ENCODE results near the gene COX4I1.

Gene COX4I1

DNA sequence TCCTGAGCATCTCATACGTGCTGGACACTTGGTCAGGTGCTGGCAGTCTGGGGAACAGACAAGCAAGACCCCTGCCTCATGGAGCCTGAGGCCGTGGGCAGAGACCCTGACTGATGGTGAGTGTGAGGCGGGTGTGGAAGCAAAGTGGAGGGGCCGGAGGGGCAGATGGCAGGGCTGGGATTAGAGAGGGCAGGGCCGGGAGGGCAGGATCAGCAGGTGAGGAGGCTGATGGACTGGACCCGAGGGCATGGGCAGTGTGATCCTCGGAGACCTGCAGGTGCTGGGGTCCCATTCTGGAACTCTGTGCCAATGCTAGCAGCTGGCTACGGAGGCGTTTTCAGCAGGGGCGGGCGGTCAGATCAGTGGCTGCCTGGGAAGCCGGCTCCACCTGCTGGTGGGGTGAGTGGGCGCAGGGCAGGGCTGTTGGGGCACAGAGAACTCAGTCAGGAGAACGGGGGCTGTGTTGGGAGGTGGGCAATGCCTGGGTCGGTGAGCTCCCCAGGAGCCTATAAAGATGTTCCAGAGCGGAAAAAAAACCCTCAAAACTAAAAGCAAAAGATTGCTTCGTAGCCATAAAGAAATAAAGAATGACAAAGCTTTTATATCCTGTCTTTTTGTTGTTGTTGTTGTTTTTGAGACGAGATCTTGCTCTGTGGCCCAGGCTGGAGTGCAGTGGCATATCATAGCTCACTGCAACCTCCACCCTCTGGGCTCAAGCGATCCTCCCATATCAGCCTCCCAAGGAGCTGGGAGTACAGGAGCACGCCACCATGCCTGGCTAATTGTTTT is 39.7 kb upstream of the COX4I1 start:
- Mint-ChIP-seq H3K27ac (no peak overlapping the region), H3K4me1 (ENCODE audit: low read depth) (peaks cover 11% of the 10 kb centered on the region), H3K27me3 (peaks cover 5% of the 10 kb centered on the region), H3K4me3 (no peak overlapping the region), H3K9me3 (ENCODE audit: low read depth) (no peaks in the 10 kb centered on the region), H3K36me3 (no peaks in the 10 kb centered on the region)

- Mint-ChIP-seq H3K36me3 (no peaks in the 10 kb centered on the region), H3K27me3 (peaks cover 5% of the 10 kb centered on the region), H3K27ac (no peak overlapping the region), H3K9me3 (ENCODE audit: low read depth) (no peaks in the 10 kb centered on the region), H3K4me3 (no peak overlapping the region), H3K4me1 (ENCODE audit: low read depth) (peaks cover 11% of the 10 kb centered on the region)
Observed at GRCh38 chr16:85761861-85762260, 37.6 kb upstream of the COX4I1 start.

DNA sequence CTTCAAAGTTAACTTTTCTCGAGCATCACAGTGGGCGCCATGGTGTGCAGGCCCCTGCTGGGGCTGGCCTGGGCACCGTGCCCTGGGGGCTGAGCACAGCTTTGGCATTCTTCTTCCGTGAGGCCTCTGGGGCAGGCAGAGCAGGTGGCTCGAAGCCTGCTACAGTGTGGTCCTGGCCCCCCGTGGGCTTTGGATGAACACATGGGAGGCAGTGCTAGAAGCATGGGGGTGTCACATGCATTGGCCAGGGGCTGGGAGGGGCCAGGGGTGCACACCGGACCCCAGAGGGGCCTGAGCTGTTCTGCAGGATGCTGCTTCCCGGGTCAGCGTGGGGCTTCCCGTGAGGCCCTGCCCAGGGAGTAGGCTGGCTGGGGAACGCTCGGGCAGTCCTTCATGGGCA is 36.5 kb upstream of the COX4I1 start:
- Mint-ChIP-seq H3K4me3 (no peak overlapping the region), H3K27me3 (peaks cover 5% of the 10 kb centered on the region), H3K4me1 (ENCODE audit: low read depth) (peaks cover 11% of the 10 kb centered on the region), H3K27ac (no peak overlapping the region), H3K9me3 (ENCODE audit: low read depth) (no peaks in the 10 kb centered on the region), H3K36me3 (no peaks in the 10 kb centered on the region)

DNA sequence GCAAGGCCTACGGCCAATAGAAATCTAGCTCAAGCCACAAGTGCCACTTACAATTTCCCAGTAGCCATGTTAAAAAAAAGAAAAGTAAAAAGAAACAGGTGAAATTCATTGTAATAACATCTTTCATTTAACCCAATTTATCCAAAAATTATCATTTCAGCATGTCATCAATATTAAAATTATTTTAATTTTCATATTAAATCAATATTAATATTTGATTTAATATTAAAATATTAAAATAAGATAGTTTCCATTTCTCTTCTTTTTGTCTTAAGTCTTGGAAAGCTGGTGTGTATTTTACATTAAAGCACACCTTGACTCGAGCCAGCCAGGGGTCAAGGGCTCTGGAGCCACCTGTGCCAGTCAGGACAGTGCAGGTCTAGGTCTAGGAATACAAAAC is 35.9 kb upstream of the COX4I1 start:
- H3K27me3 Mint-ChIP-seq, result peaks cover 5% of the 10 kb centered on the region
- no peak overlapping the region for H3K4me3 Mint-ChIP-seq
- no peak overlapping the region for H3K27ac Mint-ChIP-seq
- peaks cover 8% of the 10 kb centered on the region for H3K4me1 Mint-ChIP-seq (ENCODE audit: low read depth)
- no peaks in the 10 kb centered on the region for H3K36me3 Mint-ChIP-seq
- no peaks in the 10 kb centered on the region for H3K9me3 Mint-ChIP-seq (ENCODE audit: low read depth)

- H3K9me3 Mint-ChIP-seq (ENCODE audit: low read depth), result no peaks in the 10 kb centered on the region
- H3K4me1 Mint-ChIP-seq (ENCODE audit: low read depth), result no peaks in the 10 kb centered on the region
- H3K27ac Mint-ChIP-seq, result no peak overlapping the region
- no peaks in the 10 kb centered on the region for H3K27me3 Mint-ChIP-seq
- H3K36me3 Mint-ChIP-seq, result no peaks in the 10 kb centered on the region
- no peak overlapping the region for H3K4me3 Mint-ChIP-seq
Observed at GRCh38 chr16:85765211-85765610, 34.3 kb upstream of the COX4I1 start.

- Mint-ChIP-seq H3K4me1 (ENCODE audit: low read depth) (no peaks in the 10 kb centered on the region), H3K9me3 (ENCODE audit: low read depth) (no peaks in the 10 kb centered on the region), H3K36me3 (no peaks in the 10 kb centered on the region), H3K27me3 (no peaks in the 10 kb centered on the region), H3K4me3 (no peak overlapping the region), H3K27ac (no peak overlapping the region)
Observed at GRCh38 chr16:85765767-85766166, 33.7 kb upstream of the COX4I1 start.

DNA sequence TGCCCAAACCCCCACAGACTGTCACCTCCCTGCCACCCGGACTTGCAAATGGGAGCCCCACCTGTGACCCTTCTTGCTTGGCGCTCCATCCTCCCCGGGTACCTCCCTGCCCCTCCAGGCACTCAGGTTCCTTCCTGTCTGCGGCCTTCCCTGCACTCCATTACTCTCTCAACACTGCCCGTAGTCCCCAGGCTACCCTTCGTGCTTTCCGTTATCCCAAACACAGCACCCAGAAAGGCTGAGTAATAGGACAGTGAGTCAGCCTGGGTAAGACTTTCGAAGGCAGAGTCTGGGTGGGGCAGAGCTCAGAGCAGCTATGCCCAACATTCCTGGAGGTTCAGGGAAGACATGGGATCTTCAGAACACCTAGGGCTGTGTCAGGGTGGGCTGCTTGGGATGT is 32.0 kb upstream of the COX4I1 start:
- Mint-ChIP-seq H3K4me3 (no peak overlapping the region), H3K4me1 (ENCODE audit: low read depth) (no peaks in the 10 kb centered on the region), H3K27me3 (no peaks in the 10 kb centered on the region), H3K9me3 (ENCODE audit: low read depth) (no peaks in the 10 kb centered on the region), H3K27ac (no peak overlapping the region), H3K36me3 (no peaks in the 10 kb centered on the region)

DNA sequence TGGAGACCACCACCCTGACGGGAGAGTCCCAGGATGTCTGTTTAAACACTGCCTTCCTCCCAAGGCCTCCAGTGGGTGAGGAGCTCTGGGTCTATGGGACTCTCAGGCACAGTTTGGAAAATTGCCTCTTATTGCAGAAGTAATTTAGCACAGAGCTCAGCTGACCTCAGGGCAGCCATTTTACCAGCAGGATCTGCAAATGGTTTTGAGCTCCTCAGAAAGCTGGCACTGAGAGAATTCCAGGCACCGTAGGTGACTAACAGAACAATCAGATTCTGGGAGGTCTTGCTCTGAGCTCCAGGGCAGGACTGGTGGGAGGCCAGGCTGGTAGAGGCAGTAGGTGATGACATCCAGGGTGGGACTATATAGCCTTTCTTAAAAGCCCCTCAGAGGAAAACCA is 31.3 kb upstream of the COX4I1 start:
- no peak overlapping the region for H3K27ac Mint-ChIP-seq
- H3K36me3 Mint-ChIP-seq, result no peaks in the 10 kb centered on the region
- no peaks in the 10 kb centered on the region for H3K4me1 Mint-ChIP-seq (ENCODE audit: low read depth)
- H3K4me3 Mint-ChIP-seq, result no peak overlapping the region
- H3K27me3 Mint-ChIP-seq, result no peaks in the 10 kb centered on the region
- no peaks in the 10 kb centered on the region for H3K9me3 Mint-ChIP-seq (ENCODE audit: low read depth)

GRCh38 chr16:85770741-85771140 is 28.8 kb upstream of the COX4I1 start:
- no peak overlapping the region for H3K27ac Mint-ChIP-seq
- H3K4me3 Mint-ChIP-seq, result no peak overlapping the region
- H3K27me3 Mint-ChIP-seq, result no peaks in the 10 kb centered on the region
- no peaks in the 10 kb centered on the region for H3K9me3 Mint-ChIP-seq (ENCODE audit: low read depth)
- H3K36me3 Mint-ChIP-seq, result no peaks in the 10 kb centered on the region
- no peaks in the 10 kb centered on the region for H3K4me1 Mint-ChIP-seq (ENCODE audit: low read depth)

GRCh38 chr16:85773044-85773443 is 26.5 kb upstream of the COX4I1 start:
- Mint-ChIP-seq H3K4me3 (no peak overlapping the region), H3K27me3 (no peaks in the 10 kb centered on the region), H3K4me1 (ENCODE audit: low read depth) (no peaks in the 10 kb centered on the region), H3K9me3 (ENCODE audit: low read depth) (no peaks in the 10 kb centered on the region), H3K36me3 (no peaks in the 10 kb centered on the region), H3K27ac (no peak overlapping the region)

DNA sequence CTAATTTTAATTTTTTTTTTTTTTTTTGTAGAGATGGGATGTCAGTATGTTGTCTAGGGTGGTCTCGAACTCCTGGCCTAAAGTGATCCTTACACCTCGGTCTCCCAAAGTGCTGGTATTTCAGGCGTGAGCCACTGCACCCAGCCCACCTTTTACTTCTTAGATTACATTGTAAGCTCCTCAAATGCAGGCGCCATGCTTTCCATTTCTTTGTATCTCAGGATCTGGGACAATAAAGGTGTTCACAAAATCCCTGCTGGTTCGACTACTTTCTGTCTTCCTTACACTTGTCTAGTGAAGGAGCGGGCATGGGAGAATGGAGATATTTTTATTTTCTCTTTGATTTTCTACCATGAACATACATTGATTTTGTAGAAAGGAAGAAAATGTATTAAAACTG is 25.4 kb upstream of the COX4I1 start:
- H3K4me3 Mint-ChIP-seq, result no peak overlapping the region
- no peaks in the 10 kb centered on the region for H3K9me3 Mint-ChIP-seq (ENCODE audit: low read depth)
- H3K27ac Mint-ChIP-seq, result no peak overlapping the region

GRCh38 chr16:85774811-85775210 is 24.7 kb upstream of the COX4I1 start:
- Mint-ChIP-seq H3K27ac (no peak overlapping the region), H3K4me1 (ENCODE audit: low read depth) (no peaks in the 10 kb centered on the region), H3K27me3 (no peaks in the 10 kb centered on the region), H3K9me3 (ENCODE audit: low read depth) (no peaks in the 10 kb centered on the region), H3K36me3 (no peaks in the 10 kb centered on the region), H3K4me3 (no peak overlapping the region)

More for the DNA sequence above, 25.4 kb upstream of the COX4I1 start:
- H3K4me1 Mint-ChIP-seq (ENCODE audit: low read depth), result no peaks in the 10 kb centered on the region
- no peaks in the 10 kb centered on the region for H3K27me3 Mint-ChIP-seq
- H3K36me3 Mint-ChIP-seq, result no peaks in the 10 kb centered on the region

DNA sequence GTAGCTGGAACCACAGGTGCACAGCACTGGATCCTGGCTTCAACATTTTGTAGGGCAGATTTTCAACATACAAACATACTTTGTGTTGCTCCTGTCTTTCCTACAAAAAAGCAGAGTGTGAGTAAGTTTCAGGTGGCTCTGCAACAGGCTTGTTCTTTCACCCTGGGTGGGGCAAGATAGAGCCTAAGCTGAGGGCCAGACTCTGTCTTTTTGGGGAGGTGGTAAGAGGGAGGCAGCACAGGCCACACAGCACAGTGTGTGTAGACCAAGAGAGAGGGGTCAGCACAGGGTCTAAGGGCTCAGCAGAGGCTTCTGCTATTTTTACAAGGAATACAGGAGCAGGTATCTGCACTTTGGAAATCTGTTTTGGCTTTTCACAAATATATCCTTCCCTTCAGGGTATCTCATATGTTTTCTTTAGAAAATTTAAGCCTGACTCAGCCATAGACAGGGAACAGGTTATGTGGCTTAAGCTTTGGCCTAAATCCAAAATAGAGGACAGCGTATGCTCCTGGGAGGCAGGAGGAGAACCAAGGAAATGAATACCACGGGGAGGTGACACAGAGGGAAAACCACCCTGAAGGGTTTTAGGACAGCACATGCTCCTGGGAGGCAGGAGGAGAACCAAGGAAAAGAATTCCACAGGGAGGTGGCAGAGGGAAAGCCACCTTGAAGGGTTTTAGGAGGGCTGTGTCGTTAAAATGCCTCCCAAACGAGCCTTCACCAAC is 21.7 kb upstream of the COX4I1 start:
- H3K27me3 Mint-ChIP-seq, result no peaks in the 10 kb centered on the region
- no peaks in the 10 kb centered on the region for H3K36me3 Mint-ChIP-seq
- H3K4me1 Mint-ChIP-seq (ENCODE audit: low read depth), result no peaks in the 10 kb centered on the region
- no peak overlapping the region for H3K4me3 Mint-ChIP-seq
- no peaks in the 10 kb centered on the region for H3K9me3 Mint-ChIP-seq (ENCODE audit: low read depth)
- H3K27ac Mint-ChIP-seq, result no peak overlapping the region

- no peaks in the 10 kb centered on the region for H3K9me3 Mint-ChIP-seq (ENCODE audit: low read depth)
- H3K27me3 Mint-ChIP-seq, result no peaks in the 10 kb centered on the region
- H3K27ac Mint-ChIP-seq, result no peak overlapping the region
- no peak overlapping the region for H3K4me3 Mint-ChIP-seq
- H3K4me1 Mint-ChIP-seq (ENCODE audit: low read depth), result peaks cover 1% of the 10 kb centered on the region
- H3K36me3 Mint-ChIP-seq, result peaks cover 3% of the 10 kb centered on the region
Observed at GRCh38 chr16:85778873-85779272, 20.6 kb upstream of the COX4I1 start.

DNA sequence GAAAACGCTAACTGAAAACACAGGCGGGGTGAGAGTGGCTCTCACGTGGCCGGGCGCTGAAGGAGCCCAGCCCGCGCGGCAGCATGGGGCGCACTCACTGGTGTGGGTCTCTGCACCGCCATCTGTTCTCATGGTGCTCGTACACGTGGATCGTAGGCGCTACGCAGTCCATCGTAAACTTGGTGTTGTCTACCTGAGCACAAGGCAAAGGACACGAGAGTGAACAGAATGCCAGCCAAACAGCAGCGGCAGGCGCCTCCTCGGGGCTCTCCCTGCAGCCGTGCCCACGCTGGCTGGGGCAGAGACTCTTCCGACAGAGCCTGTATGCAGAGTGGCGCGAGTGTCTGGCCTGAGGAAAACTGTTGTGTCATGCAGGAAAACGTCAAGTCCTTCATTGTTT is 19.2 kb upstream of the COX4I1 start:
- peaks cover 1% of the 10 kb centered on the region for H3K4me1 Mint-ChIP-seq (ENCODE audit: low read depth)
- no peaks in the 10 kb centered on the region for H3K27me3 Mint-ChIP-seq
- peaks cover 3% of the 10 kb centered on the region for H3K36me3 Mint-ChIP-seq
- no peak overlapping the region for H3K4me3 Mint-ChIP-seq
- H3K9me3 Mint-ChIP-seq (ENCODE audit: low read depth), result no peaks in the 10 kb centered on the region
- no peak overlapping the region for H3K27ac Mint-ChIP-seq

DNA sequence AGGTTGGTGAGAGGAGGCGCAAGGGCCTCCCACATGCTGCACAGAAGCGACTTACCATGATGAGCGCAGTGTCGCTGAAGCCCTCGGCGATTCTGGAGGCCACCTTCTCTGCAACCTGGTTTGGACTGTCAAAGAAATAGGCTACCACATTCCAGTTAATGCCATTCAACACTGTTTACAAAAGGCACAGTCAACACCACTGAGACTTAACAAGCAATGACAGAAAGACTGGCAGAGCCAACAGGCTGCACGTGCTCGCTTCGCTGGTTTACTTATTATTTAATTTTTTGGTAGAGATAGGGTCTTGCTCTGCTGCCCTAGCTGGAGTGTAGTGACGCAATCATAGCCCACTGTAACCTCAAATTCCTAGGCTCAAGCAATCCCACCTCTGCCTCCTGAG is 18.3 kb upstream of the COX4I1 start:
- no peaks in the 10 kb centered on the region for H3K27me3 Mint-ChIP-seq
- no peaks in the 10 kb centered on the region for H3K9me3 Mint-ChIP-seq (ENCODE audit: low read depth)
- H3K27ac Mint-ChIP-seq, result no peak overlapping the region
- peaks cover 8% of the 10 kb centered on the region for H3K4me1 Mint-ChIP-seq (ENCODE audit: low read depth)
- H3K36me3 Mint-ChIP-seq, result peaks cover 3% of the 10 kb centered on the region
- H3K4me3 Mint-ChIP-seq, result no peak overlapping the region
